Measurements from ENCODE around the gene NLRP13.

NLRP13 gene

DNA sequence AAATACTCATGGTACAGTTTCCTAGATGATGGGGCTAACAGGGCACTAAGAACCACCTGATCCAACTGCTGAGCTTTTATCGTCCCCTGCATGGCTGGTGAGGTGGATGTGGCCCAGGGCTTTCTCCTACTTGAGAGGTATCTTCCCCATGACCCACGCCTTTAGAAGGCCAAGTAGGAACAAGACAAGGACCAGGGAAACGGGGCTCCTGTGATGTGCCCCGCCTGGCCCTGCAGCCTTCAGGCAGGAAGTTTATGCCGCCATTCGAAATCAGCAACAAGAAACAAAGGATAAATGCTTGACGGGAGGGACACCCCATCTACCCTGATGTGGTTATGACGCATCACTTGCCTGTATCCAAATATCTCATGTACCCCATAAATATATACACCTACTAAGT, 4.1 kb downstream of the NLRP13 start:
- H3K9me3 Mint-ChIP-seq (ENCODE audit: low read depth), result peaks cover 7% of the 10 kb centered on the region
- H3K36me3 Mint-ChIP-seq, result no peaks in the 10 kb centered on the region
- H3K27ac Mint-ChIP-seq, result no peak overlapping the region
- no peaks in the 10 kb centered on the region for H3K4me1 Mint-ChIP-seq (ENCODE audit: low read depth)
- peaks cover 5% of the 10 kb centered on the region for H3K27me3 Mint-ChIP-seq
- no peak overlapping the region for H3K4me3 Mint-ChIP-seq

DNA sequence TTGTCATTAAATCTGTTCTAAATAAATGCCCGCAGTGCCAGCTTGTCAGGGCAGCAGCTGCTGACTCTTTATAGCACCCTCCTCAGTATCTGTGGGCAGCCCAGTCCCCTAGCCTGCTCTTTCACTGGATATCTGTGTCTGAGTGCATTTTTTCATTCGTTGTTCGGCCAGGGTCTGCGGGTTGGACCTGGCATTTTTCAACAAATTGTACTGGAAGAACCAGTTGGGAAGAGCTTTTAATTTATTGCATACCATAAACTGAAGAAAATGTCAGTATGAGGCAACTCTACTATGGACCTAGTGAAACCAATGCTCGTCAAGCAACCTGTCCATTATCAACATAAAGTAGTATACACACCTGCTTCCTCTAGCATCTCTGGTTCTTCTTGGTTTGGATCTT, 8.6 kb downstream of the NLRP13 start:
- Mint-ChIP-seq H3K27me3 (peaks cover 10% of the 10 kb centered on the region), H3K4me3 (no peak overlapping the region), H3K9me3 (ENCODE audit: low read depth) (peaks cover 27% of the 10 kb centered on the region)

DNA sequence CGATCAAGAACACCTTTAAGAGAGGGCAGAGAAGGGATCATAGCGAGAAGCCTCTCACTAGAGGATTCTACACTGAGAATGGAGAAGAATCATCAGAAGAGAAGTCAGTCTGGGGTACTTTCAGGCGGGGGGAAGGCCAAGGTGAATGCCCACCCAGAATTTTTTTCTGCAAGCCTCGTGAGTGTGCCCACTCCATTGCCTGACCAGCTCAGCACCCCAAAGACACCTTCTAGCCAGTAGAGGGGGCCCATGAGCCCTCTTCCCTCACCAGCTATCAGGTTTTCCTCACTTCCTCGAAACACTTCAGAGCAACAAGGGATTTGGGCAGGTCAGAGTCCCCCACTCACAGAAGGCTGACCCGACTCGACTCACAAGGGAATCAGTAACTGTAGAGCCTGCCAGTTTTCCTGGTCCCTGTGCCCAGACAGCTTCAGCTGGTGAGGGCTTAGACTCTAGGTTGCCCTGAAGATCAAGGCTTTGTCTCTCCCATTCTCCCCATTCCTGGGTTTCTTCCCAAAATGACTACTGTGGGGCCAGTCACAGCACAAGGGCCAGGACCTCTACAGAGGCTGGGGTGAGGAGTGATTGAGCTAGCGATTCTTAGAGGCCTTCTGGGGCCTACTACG, 18.4 kb downstream of the NLRP13 start:
- no peak overlapping the region for H3K4me3 Mint-ChIP-seq
- peaks cover 6% of the 10 kb centered on the region for H3K27me3 Mint-ChIP-seq
- H3K9me3 Mint-ChIP-seq (ENCODE audit: low read depth), result peaks cover 18% of the 10 kb centered on the region
- H3K36me3 Mint-ChIP-seq, result peaks cover 6% of the 10 kb centered on the region
- H3K27ac Mint-ChIP-seq, result no peak overlapping the region
- H3K4me1 Mint-ChIP-seq (ENCODE audit: low read depth), result no peaks in the 10 kb centered on the region

More for the DNA sequence above, 8.6 kb downstream of the NLRP13 start:
- H3K27ac Mint-ChIP-seq, result no peak overlapping the region
- peaks cover 4% of the 10 kb centered on the region for H3K36me3 Mint-ChIP-seq
- H3K4me1 Mint-ChIP-seq (ENCODE audit: low read depth), result no peaks in the 10 kb centered on the region

DNA sequence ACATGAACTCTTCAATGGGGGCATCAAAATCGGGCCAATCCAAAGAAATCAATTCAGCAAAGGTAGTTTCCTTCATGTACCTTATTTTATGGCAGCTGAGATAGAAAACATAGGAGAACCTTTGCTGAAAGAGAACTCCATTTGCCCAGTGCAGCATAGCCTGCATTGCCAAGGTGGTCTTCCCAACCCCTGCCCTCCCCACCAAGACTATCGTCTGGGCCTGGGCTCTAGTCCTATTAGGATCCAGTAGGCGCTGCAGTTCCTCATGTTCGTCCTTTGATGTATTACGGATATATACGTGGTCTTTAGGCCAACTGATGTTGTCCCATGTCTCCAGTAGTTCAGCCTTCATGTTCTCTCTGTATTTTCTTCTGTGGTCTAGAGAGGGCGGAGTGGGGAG, 19.2 kb downstream of the NLRP13 start:
- Mint-ChIP-seq H3K27ac (no peak overlapping the region), H3K4me1 (ENCODE audit: low read depth) (no peaks in the 10 kb centered on the region), H3K9me3 (ENCODE audit: low read depth) (peaks cover 14% of the 10 kb centered on the region), H3K27me3 (peaks cover 6% of the 10 kb centered on the region), H3K4me3 (no peak overlapping the region), H3K36me3 (peaks cover 6% of the 10 kb centered on the region)

DNA sequence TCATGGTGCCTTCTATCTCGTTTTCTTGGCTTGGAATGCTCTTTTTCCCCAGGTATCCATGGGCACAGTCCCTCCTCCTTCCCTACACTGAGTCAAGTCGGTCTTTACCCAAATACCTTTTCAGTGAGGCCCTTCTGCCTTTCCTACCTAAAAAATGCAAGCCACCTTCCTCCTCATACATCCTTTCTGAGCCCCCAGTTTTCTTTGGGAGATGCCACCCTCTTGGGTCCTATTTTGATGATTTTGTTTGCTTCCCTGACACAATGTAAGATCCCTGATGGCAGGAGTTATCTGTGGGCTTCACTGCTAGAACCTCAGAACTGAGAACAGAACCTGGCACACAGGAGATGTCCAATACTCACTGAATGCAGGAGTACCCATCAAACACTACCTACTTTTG, 22.3 kb downstream of the NLRP13 start:
- Mint-ChIP-seq H3K4me3 (no peak overlapping the region), H3K27ac (no peak overlapping the region), H3K4me1 (ENCODE audit: low read depth) (no peaks in the 10 kb centered on the region), H3K36me3 (peaks cover 1% of the 10 kb centered on the region), H3K27me3 (peaks cover 6% of the 10 kb centered on the region), H3K9me3 (ENCODE audit: low read depth) (peaks cover 3% of the 10 kb centered on the region)

DNA sequence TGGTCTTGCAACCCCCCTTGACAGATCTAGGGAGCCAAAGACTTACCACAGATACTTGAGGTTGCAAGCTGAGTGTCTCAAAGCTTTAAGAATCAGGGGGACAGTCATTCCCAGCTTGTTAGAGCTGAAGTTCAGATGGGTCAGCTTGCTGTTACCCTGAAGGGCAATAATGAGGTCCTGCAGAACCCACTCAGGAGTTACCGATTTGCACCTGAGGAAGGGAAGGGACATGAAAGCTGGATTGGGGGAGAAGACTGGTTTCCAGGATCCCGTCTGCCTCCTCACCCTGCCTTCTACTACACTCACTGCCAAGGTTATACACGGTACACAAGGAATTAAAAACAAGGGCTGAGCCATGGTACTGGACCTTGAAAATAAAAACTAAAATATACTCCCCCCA, 24.4 kb downstream of the NLRP13 start:
- Mint-ChIP-seq H3K27me3 (peaks cover 9% of the 10 kb centered on the region), H3K4me3 (no peak overlapping the region), H3K9me3 (ENCODE audit: low read depth) (peaks cover 3% of the 10 kb centered on the region), H3K27ac (no peak overlapping the region), H3K4me1 (ENCODE audit: low read depth) (no peaks in the 10 kb centered on the region), H3K36me3 (no peaks in the 10 kb centered on the region)

DNA sequence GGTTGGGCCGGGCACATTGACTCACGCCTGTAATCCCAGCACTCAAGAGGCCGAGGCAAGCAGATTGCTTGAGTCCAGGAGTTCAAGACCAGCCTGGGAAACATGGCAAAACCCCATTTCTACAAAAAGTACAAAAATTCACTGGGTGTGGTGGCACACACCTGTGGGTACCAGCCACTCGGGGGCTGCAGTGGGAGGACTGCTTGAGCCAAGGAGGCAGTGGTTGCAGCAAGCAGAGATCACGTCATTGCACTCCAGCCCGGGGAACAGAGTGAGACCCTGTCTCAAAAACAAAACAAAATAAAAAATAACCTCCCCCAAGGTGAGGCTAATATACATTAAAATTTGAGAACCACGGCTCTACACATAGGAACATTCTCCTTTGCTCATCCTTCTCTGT, 24.9 kb downstream of the NLRP13 start:
- H3K9me3 Mint-ChIP-seq (ENCODE audit: low read depth), result peaks cover 2% of the 10 kb centered on the region
- H3K4me3 Mint-ChIP-seq, result no peak overlapping the region
- H3K36me3 Mint-ChIP-seq, result no peaks in the 10 kb centered on the region
- H3K4me1 Mint-ChIP-seq (ENCODE audit: low read depth), result no peaks in the 10 kb centered on the region
- no peak overlapping the region for H3K27ac Mint-ChIP-seq
- peaks cover 9% of the 10 kb centered on the region for H3K27me3 Mint-ChIP-seq

DNA sequence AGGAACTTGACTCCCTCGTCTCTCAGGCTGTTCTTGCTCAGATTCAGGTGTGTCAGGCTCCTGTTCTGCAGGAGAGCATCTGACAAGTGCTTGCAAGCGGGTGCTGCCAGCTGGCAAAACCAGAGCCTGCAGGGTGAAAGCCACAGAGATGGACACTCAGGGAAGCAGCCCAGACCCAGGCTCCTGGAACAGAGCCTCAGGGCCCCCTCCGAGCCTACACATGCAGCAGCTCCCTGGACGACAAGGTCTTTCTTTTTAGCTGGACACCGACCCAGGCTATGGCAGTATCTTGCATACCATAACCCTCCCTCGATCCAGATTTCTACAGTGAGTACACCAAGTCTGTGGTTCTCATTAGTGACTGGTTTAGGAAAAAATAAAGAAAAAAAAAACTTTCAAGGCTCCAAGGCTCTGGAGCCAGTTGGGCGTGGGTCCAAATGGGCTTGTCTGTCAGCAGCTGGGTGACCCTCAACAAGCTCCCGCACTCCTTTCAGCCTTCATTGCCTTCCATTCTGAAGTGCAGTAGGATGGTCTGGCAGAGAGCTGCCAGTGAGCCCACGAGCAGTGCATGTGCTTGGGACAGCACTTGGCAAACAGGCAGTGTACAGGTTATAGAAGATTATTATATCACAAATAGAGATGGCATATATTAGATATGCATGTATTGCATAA, 29.9 kb downstream of the NLRP13 start:
- H3K4me1 Mint-ChIP-seq (ENCODE audit: low read depth), result no peaks in the 10 kb centered on the region
- no peak overlapping the region for H3K4me3 Mint-ChIP-seq
- no peaks in the 10 kb centered on the region for H3K36me3 Mint-ChIP-seq
- no peaks in the 10 kb centered on the region for H3K9me3 Mint-ChIP-seq (ENCODE audit: low read depth)
- H3K27ac Mint-ChIP-seq, result no peak overlapping the region
- H3K27me3 Mint-ChIP-seq, result peaks cover 3% of the 10 kb centered on the region

DNA sequence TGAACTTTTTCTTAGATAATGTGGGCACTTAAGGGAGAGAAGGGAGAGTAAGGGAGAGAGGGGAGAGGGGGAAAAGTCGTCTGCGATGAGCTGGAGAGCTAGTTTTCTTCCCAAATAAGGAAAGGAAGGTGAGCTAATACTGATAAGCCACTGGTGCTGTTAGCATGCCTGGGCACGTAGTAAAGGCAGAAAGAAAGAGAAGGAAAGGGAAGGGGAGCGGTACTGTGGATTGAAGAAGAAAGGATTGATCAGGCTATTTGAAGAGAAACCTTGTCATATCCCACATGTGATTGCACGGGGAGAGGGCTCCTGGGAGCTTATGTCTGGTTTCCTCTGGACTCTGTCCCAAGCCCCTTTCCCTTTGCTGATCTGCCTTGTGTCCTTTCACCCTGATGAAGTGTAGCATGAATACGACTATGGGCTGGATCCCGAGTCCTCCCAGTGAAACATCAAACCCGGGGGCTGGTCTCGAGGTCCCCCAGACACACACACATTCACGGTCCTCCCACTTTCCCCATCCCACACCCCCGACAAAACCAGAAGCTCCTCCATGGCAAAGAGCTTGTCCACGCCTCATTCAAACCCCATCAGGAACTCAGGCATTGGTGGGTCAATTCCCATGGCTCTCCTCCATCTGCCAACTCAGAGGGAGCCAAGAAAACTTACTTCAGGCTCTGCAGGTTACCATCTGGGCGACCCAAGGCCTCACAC, 30.6 kb downstream of the NLRP13 start:
- no peaks in the 10 kb centered on the region for H3K36me3 Mint-ChIP-seq
- peaks cover 3% of the 10 kb centered on the region for H3K27me3 Mint-ChIP-seq
- no peak overlapping the region for H3K27ac Mint-ChIP-seq
- no peaks in the 10 kb centered on the region for H3K4me1 Mint-ChIP-seq (ENCODE audit: low read depth)
- H3K4me3 Mint-ChIP-seq, result no peak overlapping the region
- no peaks in the 10 kb centered on the region for H3K9me3 Mint-ChIP-seq (ENCODE audit: low read depth)

DNA sequence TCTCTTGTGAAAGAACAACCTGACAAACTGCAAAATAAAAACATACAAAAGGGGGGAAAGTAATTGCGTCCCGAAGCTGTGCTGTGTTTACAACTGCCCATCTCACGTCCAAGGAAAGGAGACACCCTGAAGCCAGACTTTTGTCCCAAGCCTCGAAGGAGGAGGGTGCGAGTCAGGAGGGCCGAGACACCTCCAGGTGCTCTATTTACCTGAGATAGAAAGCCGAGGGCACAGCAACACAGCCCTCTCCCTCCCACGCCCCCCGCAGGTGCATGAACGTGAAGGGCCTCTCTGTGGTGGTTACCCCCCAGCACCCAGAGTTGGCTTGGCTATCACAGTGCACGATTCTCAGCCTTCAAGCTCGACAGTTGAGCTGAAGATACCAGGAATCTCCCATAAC, 33.2 kb downstream of the NLRP13 start:
- peaks cover 8% of the 10 kb centered on the region for H3K27me3 Mint-ChIP-seq
- no peaks in the 10 kb centered on the region for H3K9me3 Mint-ChIP-seq (ENCODE audit: low read depth)
- H3K36me3 Mint-ChIP-seq, result no peaks in the 10 kb centered on the region
- no peaks in the 10 kb centered on the region for H3K4me1 Mint-ChIP-seq (ENCODE audit: low read depth)
- H3K4me3 Mint-ChIP-seq, result no peak overlapping the region
- H3K27ac Mint-ChIP-seq, result no peak overlapping the region

DNA sequence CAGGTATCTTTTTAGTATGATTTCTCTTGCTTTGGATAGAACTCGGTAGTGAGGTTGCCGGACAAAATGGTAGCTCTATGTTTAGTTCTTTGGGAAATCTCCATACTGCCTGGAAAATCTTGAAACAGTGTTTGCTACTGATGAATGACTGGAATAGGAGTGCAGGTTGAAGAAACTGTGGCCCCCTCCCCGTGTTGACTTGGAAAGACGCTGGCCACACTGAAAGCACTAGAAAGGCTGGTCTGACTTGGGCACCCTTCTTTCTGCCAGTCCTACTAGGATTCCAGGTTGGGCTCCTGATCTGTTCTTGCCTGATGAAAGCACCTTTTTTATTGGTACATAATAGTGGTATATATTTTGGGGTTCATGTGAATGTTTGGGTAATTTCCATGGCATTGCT, 49.5 kb downstream of the NLRP13 start:
- Mint-ChIP-seq H3K27ac (no peak overlapping the region), H3K4me1 (ENCODE audit: low read depth) (no peaks in the 10 kb centered on the region), H3K4me3 (no peak overlapping the region), H3K9me3 (ENCODE audit: low read depth) (peaks cover 7% of the 10 kb centered on the region), H3K27me3 (peaks cover 5% of the 10 kb centered on the region), H3K36me3 (peaks cover 4% of the 10 kb centered on the region)

DNA sequence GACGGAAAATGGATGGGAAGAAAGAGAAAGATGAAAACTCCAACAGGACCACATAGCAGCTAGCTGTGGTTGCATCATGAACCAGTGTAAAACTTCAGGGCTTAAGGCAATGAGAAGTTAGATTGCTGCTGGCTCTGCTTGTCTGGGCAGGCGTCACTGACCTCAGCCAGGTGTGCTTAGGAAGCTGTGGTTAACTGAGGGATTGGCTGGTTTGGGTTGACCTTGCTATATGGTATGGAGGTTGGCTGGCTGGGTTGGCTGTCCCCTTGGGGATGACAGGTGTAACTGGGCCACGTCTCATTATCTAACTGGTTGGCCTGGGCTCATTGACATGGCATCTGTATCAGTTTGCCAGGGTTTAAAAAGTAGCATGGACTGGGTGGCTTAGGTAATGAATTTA, 54.9 kb downstream of the NLRP13 start:
- Mint-ChIP-seq H3K36me3 (peaks cover 4% of the 10 kb centered on the region), H3K9me3 (ENCODE audit: low read depth) (peaks cover 15% of the 10 kb centered on the region), H3K4me3 (no peak overlapping the region), H3K4me1 (ENCODE audit: low read depth) (no peaks in the 10 kb centered on the region), H3K27me3 (no peaks in the 10 kb centered on the region), H3K27ac (no peak overlapping the region)

DNA sequence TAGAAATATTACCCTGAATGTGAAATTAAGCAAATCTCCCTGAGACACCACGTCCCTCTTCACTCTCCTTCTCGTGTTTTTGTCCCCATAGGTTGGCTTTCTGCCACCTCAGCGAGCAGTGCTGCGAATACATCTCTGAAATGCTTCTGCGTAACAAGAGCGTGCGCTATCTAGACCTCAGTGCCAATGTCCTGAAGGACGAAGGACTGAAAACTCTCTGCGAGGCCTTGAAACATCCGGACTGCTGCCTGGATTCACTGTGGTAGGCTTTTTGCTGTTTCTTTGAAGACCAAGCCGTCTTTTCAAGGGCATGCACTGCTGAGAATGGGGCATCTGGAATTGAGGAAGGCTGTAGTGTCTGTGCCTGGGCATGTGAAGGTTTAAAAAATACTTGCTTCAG, 61.4 kb downstream of the NLRP13 start:
- Mint-ChIP-seq H3K4me3 (no peak overlapping the region), H3K27me3 (peaks cover 14% of the 10 kb centered on the region), H3K4me1 (ENCODE audit: low read depth) (no peaks in the 10 kb centered on the region), H3K27ac (no peak overlapping the region), H3K36me3 (no peaks in the 10 kb centered on the region), H3K9me3 (ENCODE audit: low read depth) (peaks cover 8% of the 10 kb centered on the region)

DNA sequence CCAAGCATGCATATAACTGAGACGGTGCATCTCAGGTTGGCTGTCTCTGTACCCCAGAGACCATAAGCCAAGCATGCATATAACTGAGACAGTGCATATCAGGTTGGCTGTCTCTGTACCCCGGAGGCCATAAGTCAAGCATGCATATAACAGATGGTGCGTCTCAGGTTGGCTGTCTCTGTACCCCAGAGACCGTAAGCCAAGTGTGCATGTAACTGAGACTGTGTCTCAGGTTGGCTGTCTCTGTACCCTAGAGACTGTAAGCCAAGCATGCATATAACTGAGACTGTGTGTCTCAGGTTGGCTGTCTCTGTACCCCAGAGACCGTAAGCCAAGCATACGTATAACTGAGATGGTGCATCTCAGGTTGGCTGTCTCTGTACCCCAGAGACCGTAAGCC, 65.0 kb downstream of the NLRP13 start:
- peaks cover 4% of the 10 kb centered on the region for H3K9me3 Mint-ChIP-seq (ENCODE audit: low read depth)
- peaks cover 19% of the 10 kb centered on the region for H3K27me3 Mint-ChIP-seq
- H3K36me3 Mint-ChIP-seq, result no peaks in the 10 kb centered on the region
- H3K4me3 Mint-ChIP-seq, result no peak overlapping the region
- no peak overlapping the region for H3K27ac Mint-ChIP-seq
- no peaks in the 10 kb centered on the region for H3K4me1 Mint-ChIP-seq (ENCODE audit: low read depth)

DNA sequence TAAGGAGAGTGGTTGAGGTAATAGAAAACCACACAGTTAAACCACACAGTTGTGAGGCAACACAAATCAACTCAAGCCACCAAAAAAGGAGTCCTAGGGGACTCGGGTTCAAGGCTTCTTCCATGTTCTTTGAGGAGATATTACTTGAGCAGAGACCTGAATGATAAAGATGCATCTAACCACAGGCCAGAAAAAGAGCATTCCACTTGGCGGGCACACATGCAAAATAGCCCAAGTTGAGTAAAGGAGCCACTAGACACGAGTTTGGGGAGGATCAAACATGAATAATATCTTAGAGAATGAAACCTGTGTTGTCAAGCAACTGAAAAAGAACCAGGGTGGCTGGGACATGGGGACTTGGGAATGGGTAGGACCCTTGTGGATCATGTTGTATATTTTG, 65.6 kb downstream of the NLRP13 start:
- Mint-ChIP-seq H3K27me3 (peaks cover 19% of the 10 kb centered on the region), H3K4me3 (no peak overlapping the region), H3K4me1 (ENCODE audit: low read depth) (no peaks in the 10 kb centered on the region), H3K27ac (no peak overlapping the region), H3K9me3 (ENCODE audit: low read depth) (peaks cover 4% of the 10 kb centered on the region), H3K36me3 (no peaks in the 10 kb centered on the region)
